Renal cortical epithelial cell (primary cell): ENCODE results near the gene ZFP64. TPM values are rescaled to one million over a fixed set of nuclear protein-coding genes. Genes with fewer than 3 reads are reported as not detected.
"Not testable (repeated sequence)": the region's sequence is repeated elsewhere in the genome, so short reads cannot be mapped to it uniquely, and the experiment has no call there.

Source experiments
- DNase-seq: peaks from one replicate; pipeline ENCODE4 v3.0.0-alpha.2; 2011; ENCODE audit warnings: low read depth
- total RNA-seq: library from RNA; depleted of rRNA; stranded (reverse); fragments of >200 nt; gene quantifications from 2 replicates; pipeline ENCODE4 v1.2.3, GENCODE V29; 2014

Gene ZFP64
- total RNA-seq, 1 donor from 2014 or later: 30.9 TPM

GRCh38 chr20:52160049-52160570 lies 31.5 kb downstream of the ZFP64 start:
- DNase-seq: no peak

GRCh38 chr20:52154575-52154974 lies 37.0 kb downstream of the ZFP64 start:
- DNase-seq: no peak

DNA sequence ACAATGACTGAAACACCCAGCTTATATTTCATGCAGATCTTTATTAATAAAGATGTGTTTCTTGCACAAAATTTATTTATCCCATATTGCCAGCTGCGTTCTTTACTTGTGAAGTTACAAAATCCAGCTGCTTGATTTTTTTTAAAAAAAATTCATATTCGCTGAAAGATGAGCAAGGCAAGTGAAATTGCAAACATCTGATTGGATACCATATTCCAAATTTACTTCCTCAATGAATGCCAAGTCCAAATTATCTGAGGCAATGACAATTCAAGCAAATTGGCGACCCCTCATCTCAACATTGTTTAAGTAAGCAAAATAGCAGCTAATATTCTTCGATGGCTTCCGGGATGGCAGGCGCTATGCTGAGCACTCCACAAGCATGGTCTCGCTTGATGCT lies 37.7 kb downstream of the ZFP64 start:
- no peak for DNase-seq

DNA sequence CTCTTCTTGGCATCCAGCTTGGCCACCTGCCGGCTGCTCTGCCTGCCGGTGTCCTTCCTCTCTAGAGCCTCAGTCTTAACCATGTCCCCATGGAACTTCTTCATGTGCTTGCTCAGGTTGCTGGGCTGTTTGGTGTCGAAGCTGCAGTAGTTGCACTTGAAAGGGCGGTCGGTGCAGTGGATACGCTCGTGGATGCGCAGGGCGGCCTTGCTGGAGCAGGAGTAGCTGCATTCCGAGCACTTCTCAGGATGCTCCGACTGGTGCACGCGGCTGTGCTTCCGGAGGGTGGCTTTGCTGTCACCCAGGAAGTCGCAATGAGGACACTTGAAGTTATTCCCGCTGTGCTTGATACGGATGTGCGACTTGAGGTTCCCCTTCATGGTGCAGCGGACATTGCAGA lies 38.7 kb downstream of the ZFP64 start:
- no peak for DNase-seq

DNA sequence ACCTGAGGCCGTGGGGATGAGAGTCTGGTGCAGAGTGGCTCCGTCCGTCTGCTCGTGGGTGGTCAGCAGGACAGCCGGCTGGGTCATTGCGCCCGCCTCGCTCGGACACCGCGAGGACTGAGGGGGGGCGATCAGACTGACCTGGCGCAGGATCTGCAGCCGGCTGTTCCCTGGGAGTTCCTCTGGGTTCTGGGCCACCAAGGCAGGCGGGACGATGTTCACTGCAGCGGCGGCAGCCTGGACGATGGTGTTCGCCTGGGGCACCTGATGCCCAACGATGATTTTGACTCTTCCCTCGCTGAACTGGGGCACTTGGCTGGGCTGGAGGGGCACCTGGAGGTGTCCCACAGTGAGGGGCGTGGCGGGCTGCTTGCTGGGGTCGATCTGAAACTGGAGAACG lies 39.2 kb downstream of the ZFP64 start:
- DNase-seq: no peak

DNA sequence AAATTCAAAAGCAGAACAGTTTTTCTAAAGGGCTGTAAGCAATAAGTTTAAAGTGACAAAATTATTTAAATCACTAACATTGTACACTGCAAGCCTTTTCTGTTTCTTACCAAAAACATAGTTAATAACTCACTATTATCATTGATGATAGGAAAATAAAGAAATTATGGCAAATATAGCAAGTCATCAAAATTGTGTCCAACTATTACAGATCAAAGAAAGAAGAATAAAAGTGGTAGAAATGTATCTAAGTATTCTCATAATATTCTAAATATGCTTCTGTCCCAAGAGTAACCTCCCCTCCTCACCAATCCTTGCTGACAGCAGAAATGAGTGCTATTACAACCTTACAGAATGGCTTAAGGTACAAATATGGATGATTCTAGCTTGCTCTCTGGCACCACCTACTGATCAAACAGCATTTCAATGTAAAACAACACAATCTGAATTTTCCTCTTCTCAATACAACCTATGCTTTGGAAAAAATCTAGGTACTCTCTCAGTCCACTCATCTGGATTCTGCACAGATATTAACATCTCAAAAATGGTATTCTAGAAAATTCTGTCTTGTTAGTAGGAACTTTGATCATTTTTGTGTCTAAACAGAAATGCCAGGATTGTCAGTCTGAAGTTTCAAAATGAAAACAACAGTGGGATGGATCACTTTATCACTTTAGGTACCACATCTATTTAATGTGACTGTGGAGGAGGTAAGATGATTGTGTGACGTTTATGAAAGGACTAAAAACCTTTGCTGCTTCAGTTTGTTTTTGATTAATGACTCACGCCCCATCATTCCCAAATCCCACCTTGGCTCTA lies 40.9 kb downstream of the ZFP64 start:
- DNase-seq: peak; percentile 65

GRCh38 chr20:52145587-52145986 lies 46.0 kb downstream of the ZFP64 start:
- DNase-seq: no peak

DNA sequence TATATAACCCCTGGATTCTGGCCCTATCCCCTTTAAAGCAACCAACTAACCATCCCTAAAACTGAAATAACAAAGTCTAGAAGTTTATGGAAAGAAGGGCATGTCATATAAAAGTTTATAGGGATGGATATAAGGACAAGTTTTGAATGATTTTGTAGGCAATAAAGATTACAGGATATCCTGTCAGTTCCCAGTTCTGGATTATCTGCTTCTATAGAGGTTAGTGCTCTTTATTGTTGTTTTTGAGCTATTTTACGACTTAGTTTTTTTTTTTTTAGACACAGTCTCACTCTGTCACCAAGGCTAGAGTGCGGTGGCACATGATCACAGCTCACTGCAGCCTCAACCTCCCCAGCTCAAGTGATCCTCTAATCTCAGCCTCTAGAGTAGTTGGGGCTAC lies 48.3 kb downstream of the ZFP64 start:
- DNase-seq: no peak

GRCh38 chr20:52142757-52143156 lies 48.8 kb downstream of the ZFP64 start:
- DNase-seq: no peak

DNA sequence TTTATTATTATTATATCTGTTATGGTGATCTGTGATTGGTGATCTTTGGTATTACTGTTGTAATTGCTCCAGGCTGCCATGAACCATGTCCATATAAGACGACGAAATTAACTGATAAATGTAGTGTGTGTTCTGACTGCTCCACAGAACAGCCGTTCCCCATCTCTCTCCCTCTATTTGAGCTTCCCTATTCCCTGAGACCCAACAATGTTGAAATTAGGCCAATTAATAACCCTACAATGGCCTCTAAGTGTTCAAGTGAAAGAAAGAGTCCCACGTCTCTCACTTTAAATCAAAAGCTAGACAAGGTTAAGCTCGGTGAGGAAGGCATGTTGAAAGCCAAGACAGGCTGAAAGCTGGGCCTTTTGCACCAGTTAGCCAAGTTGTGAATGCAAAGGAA lies 51.6 kb downstream of the ZFP64 start:
- no peak for DNase-seq

DNA sequence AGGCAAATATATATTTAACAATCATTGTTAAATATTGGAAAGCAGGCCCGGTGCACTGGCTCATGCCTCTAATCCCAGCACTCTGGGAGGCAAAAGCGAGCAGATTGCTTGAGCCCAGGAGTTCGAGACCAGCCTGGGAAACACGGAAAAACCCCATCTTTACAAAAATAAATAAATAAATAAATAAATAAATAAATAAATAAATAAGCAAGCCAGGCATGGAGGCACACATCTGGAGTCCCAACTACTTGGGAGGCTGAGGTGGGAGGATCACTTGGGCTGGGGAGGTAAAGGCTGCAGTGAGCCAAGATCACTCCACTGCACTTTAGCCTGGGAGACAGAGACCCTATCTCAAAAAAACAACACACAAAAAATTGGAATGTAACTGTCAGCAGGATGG lies 53.7 kb downstream of the ZFP64 start:
- DNase-seq: no peak

DNA sequence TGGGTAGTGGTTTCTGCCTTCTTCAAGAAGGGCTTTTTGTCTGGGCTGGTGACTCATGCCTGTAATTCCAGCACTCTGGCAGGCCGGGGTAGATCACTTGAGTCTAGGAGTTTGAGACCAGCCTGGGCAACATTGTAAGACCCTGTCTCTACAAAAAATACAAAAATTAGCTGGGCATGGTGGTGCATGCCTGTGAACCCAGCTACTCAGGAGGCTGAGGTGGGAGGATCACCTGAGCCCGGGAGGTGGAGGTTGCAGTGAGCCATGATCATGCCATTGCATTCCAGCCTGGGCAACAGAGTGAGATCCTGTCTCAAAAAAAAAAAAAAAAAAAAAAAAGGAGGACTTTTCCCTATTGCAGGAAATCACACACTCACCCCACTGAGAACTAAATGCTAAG lies 57.9 kb downstream of the ZFP64 start:
- not testable (repeated sequence) for DNase-seq

GRCh38 chr20:52132337-52132736 lies 59.2 kb downstream of the ZFP64 start:
- DNase-seq: no peak

DNA sequence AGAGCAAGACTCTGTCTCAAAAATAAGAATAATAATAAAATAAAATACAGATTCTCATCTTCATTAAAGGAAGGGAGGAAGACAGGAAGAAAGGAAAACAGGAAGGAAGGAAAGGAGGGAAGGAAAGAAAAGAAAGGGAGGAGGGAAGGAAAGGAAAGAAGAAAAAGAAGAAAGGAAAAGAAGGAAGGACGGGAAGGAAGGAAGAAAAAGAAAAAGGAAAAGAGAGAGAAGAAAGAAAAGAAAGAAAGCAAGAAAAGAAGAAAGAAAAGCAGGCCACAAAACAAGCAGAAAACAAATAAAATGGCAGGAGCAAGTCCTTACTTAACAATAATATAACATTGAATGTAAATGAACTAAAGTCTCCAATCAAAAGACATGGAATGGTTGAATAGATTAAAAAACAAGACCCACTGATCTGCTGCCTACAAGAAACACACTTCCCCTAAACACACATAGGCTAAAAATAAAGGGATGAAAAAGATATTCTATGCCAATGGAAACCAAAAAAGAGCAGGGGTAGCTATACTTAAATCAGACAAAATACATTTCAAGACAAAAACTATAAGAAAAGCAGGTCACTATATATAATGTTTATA lies 60.4 kb downstream of the ZFP64 start:
- no peak for DNase-seq

DNA sequence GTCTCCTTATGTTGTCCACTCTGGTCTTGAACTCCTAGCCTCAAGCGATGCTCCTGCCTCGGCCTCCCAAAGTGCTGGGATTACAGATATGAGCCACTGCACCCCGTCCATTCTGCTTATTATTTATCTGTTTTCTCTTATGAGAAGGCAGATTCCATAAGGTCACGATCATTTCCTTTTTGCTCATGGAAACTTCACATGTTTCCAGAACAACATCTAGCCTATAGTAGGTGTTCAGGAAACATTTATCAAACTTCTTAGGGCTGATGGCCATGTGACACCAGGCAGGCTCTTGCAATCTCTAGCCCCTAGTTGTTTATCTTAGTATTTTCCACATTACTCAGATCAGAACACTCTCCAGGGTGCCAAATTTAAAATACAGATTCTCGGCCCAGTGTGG lies 61.2 kb downstream of the ZFP64 start:
- DNase-seq: no peak

GRCh38 chr20:52129611-52130010 lies 62.0 kb downstream of the ZFP64 start:
- no peak for DNase-seq

DNA sequence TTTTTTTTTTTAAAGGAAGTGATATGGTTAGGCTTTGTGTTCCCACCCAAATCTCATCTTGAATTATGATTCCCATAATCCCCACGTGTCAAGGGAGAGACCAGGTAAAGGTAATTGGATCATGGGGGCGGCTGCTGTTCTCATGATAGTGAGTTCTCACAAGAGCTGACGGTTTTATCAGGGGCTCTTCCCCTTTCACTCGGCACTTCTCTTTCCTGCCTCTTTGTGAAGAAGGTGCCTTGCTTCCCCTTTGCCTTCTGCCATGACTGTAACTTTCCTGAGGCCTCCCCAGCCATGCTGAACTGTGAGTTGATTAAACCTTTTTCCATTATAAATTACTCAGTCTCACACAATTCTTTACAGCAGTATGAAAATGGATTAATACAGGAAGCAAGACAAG lies 64.3 kb downstream of the ZFP64 start:
- no peak for DNase-seq

DNA sequence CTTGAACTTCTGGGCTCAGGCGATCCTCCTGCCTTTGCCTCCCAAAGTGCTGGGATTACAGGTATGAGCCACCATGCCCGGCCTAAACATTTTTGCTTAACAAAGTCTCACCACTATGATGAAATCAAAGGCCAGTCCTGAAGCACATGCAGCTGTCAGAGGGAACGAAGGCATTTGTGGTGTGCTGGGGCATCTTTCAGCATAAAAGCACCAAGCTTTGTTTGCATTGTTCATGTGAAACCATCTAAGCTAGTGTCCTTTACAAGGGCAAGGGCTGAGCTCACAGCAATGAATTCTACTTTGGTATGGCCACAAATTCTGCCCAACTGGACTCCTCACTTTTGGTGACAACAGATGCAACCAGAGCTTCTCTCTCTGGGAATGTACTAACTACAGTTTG lies 66.8 kb downstream of the ZFP64 start:
- no peak for DNase-seq

- DNase-seq: no peak
Observed at GRCh38 chr20:52118696-52119095, 72.9 kb downstream of the ZFP64 start.

DNA sequence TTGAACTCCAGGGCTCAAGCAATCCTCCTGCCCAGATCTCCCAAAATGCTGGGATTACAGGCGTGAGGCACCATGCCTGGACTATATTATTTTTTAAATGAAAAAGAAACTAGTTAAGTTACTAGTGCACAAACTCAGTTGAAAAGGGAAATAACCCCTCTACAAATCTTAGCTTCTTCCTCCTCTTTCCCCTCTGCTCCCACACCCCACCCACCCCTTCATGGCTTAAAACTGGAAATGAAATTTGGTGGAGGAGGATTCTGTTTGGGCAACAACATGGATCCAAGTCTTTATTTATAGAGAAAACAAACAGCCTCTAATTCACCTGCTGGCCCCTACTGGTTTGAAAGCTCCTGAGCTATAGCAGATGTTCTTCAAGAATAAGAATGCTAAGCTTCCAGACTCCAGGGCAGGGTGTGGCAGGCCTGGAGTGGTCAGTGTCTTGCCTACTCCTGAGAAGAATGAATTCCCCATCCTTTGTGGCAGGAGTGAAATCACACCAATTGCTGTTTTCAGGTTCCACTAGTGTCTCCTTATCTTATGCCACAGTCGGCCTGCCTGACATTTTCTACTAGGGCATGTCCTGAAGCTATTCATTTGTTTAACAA lies 73.5 kb downstream of the ZFP64 start:
- no peak for DNase-seq

DNA sequence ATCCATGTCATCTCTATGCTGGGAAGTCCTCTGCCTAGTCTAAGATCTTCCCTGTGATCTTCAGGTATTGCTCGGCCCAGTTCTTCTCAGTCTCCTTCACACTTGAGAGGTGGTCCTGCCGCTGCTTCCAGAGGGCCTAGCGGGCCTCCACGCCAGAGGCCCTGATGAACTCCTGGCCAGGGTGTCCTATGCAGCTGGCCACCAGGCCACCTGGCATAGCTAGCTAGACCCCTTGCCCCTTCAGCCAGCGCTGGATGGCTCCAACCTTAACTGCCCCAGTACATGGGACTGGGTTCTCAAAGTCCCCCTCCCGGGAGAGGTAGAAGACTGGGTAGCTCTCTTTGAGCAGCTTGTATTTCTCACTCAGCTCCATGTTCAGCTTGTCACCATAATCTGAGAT lies 81.1 kb downstream of the ZFP64 start:
- DNase-seq: no peak

DNA sequence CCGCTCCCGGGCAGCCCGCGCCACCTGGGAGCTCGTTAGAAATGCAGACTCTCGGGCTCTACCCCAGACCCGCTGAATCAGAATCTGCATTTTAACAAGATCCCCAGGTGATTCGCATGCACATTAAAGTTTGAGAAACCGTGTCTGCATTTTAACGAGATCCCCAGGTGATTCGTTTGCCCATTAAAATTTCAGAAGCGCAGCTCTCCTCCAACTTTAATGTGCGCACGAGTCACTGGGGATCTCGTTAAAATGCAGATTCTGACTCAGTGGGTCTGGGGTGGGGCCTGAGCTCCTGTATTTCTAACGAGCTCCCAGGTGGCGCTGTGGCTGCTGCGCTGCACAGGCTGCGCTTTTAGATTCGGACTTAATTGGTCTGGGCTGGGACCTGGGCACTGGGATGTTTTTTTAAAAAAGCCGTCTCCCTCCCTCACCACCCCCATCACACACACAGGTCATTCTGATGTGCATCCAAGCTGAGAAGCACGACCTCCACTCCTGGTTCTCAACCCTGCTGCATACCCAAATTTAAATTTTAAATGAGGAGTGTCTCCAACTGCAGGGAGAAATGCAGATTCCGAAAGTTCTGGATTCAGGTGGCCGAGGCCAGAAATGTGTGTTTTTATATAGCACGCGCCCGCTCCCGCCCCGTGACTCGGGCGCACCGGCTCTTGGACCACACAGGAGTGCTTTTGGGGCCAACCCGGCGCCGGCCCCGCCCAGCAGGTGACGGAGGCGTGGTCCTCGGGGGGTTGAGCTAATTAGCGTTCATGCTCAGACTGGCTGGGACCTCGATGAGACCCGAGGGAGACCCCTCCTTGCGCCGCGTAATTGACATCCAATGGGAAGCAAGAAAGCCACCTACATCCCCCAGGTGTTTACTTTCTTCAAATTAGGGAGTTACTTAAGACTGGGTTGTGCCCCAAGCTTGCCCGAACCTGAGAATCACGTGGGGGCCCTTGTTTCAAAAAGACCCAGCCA lies 85.8 kb downstream of the ZFP64 start:
- peak; percentile 26 for DNase-seq
